Mucosa of rectum (tissue), 2 donors: ENCODE measurements around the gene ZNF232.
"Not testable (repeated sequence)": the region's sequence is repeated elsewhere in the genome, so short reads cannot be mapped to it uniquely, and the experiment has no call there.

Experiments used
- H3K27ac ChIP-seq, 2 donors: one replicate each; pipeline ENCODE4 v1.7.0; 2013; ENCODE audit warnings: inconsistent platforms in 2 of 2, low read depth in 2 of 2, low read length in 2 of 2
- H3K27me3 ChIP-seq, 2 donors: one replicate each; pipeline ENCODE4 v1.7.0; 2013; ENCODE audit warnings: low read length in 2 of 2; ENCODE audit not compliant: control insufficient read depth in 2 of 2, insufficient read depth in 2 of 2
- H3K36me3 ChIP-seq, 2 donors: one replicate each; pipeline ENCODE4 v1.7.0; 2013; ENCODE audit warnings: low read length in 2 of 2; ENCODE audit not compliant: control insufficient read depth in 2 of 2, insufficient read depth in 2 of 2
- H3K4me1 ChIP-seq, 2 donors: one replicate each; pipeline ENCODE4 v1.7.0; 2013; ENCODE audit warnings: low read length in 2 of 2, mild to moderate bottlenecking in 1 of 2; ENCODE audit not compliant: control insufficient read depth in 2 of 2, insufficient read depth in 2 of 2
- H3K4me3 ChIP-seq, 2 donors: one replicate each; pipeline ENCODE4 v1.7.0; 2013; ENCODE audit warnings: low read length in 2 of 2
- H3K9ac ChIP-seq, 2 donors: one replicate each; pipeline ENCODE4 v1.7.0; 2013; ENCODE audit warnings: low read length in 2 of 2, low read depth in 1 of 2, mild to moderate bottlenecking in 1 of 2
- H3K9me3 ChIP-seq, 2 donors: one replicate each; pipeline ENCODE4 v1.7.0; 2013; ENCODE audit warnings: low read length in 2 of 2; ENCODE audit not compliant: control insufficient read depth in 2 of 2
- donor health status: healthy.
- donor health status: Normal muscosa, but diverticular disease.

Gene ZNF232

GRCh38 chr17:5129770-5130169, 18.1 kb upstream of the ZNF232 start:
- not testable (repeated sequence) for H3K27ac ChIP-seq, H3K9ac ChIP-seq, H3K27me3 ChIP-seq, H3K9me3 ChIP-seq, H3K4me3 ChIP-seq, H3K36me3 ChIP-seq, H3K4me1 ChIP-seq

- H3K27me3 ChIP-seq = no peaks in the 10 kb centered on the region
- no peak overlapping the region for H3K27ac ChIP-seq
- no peaks in the 10 kb centered on the region for H3K4me1 ChIP-seq
- no peak overlapping the region for H3K4me3 ChIP-seq
- no peaks in the 10 kb centered on the region for H3K9me3 ChIP-seq
- no peaks in the 10 kb centered on the region for H3K36me3 ChIP-seq
- H3K9ac ChIP-seq = no peak overlapping the region
These were observed 17.3 kb upstream of the ZNF232 start for GRCh38 chr17:5128905-5129535.

GRCh38 chr17:5128387-5128786, 16.7 kb upstream of the ZNF232 start:
- H3K4me3 ChIP-seq, H3K36me3 ChIP-seq, H3K4me1 ChIP-seq, H3K27ac ChIP-seq, H3K9me3 ChIP-seq, H3K9ac ChIP-seq, H3K27me3 ChIP-seq: not testable (repeated sequence)

GRCh38 chr17:5127910-5128309, 16.2 kb upstream of the ZNF232 start:
- no peaks in the 10 kb centered on the region for H3K4me1 ChIP-seq
- H3K36me3 ChIP-seq = no peaks in the 10 kb centered on the region
- H3K27me3 ChIP-seq = peaks cover 0 to 6% of the 10 kb centered on the region in 2 donors
- no peak overlapping the region for H3K27ac ChIP-seq
- no peak overlapping the region for H3K9ac ChIP-seq
- no peak overlapping the region for H3K4me3 ChIP-seq
- H3K9me3 ChIP-seq = no peaks in the 10 kb centered on the region

GRCh38 chr17:5126719-5127488, 15.2 kb upstream of the ZNF232 start:
- Histone ChIP-seq H3K4me1 (no peaks in the 10 kb centered on the region), H3K9me3 (no peaks in the 10 kb centered on the region), H3K36me3 (no peaks in the 10 kb centered on the region), H3K9ac (no peak overlapping the region), H3K27me3 (peaks cover 0 to 8% of the 10 kb centered on the region in 2 donors), H3K4me3 (no peak overlapping the region), H3K27ac (no peak overlapping the region)

- H3K4me1 ChIP-seq, H3K36me3 ChIP-seq, H3K27me3 ChIP-seq, H3K9ac ChIP-seq, H3K4me3 ChIP-seq, H3K27ac ChIP-seq, H3K9me3 ChIP-seq: not testable (repeated sequence)
These were observed 13.2 kb upstream of the ZNF232 start for GRCh38 chr17:5124896-5125295.

- not testable (repeated sequence) for H3K9me3 ChIP-seq, H3K4me3 ChIP-seq, H3K9ac ChIP-seq, H3K36me3 ChIP-seq, H3K27me3 ChIP-seq, H3K27ac ChIP-seq, H3K4me1 ChIP-seq
These were observed 12.6 kb upstream of the ZNF232 start for GRCh38 chr17:5124125-5124760.

- Histone ChIP-seq H3K27ac (no peak overlapping the region), H3K36me3 (no peaks in the 10 kb centered on the region), H3K4me3 (no peak overlapping the region), H3K4me1 (no peaks in the 10 kb centered on the region), H3K27me3 (peaks cover 0 to 8% of the 10 kb centered on the region in 2 donors), H3K9ac (no peak overlapping the region), H3K9me3 (no peaks in the 10 kb centered on the region)
These were observed 11.9 kb upstream of the ZNF232 start for GRCh38 chr17:5123343-5124124.

GRCh38 chr17:5122586-5123342, 11.1 kb upstream of the ZNF232 start:
- no peaks in the 10 kb centered on the region for H3K4me1 ChIP-seq
- peaks cover 0 to 8% of the 10 kb centered on the region in 2 donors for H3K27me3 ChIP-seq
- H3K4me3 ChIP-seq = peak overlapping the region; percentile 54 to 66
- H3K27ac ChIP-seq = no peak overlapping the region
- no peaks in the 10 kb centered on the region for H3K36me3 ChIP-seq
- peak overlapping the region in 1 of 2 donors; percentile 48 for H3K9ac ChIP-seq
- no peaks in the 10 kb centered on the region for H3K9me3 ChIP-seq
